Uterus (tissue), 2 donors: ENCODE data around the gene ATG4B.

Experiments used
- POLR2A ChIP-seq, 2 donors: fragments of 450-650 bp; IDR thresholded peaks; one replicate each; pipeline ENCODE4 v1.6.1; 2016; ENCODE audit warnings: antibody characterized with exemption in 2 of 2, mild to moderate bottlenecking in 1 of 2, moderate library complexity in 1 of 2
- TF ChIP-seq, protein P1 (sequence below), 4 experiments: fragments of 200-600 bp in 2 of 4; fragments of 450-650 bp in 2 of 4; sonication (generic) in 2 of 4; IDR thresholded peaks; one replicate each; pipeline ENCODE4 v1.5.1; 2016 to 2019; ENCODE audit warnings: antibody characterized with exemption in 4 of 4, mild to moderate bottlenecking in 2 of 4, moderate library complexity in 1 of 4

DNA sequence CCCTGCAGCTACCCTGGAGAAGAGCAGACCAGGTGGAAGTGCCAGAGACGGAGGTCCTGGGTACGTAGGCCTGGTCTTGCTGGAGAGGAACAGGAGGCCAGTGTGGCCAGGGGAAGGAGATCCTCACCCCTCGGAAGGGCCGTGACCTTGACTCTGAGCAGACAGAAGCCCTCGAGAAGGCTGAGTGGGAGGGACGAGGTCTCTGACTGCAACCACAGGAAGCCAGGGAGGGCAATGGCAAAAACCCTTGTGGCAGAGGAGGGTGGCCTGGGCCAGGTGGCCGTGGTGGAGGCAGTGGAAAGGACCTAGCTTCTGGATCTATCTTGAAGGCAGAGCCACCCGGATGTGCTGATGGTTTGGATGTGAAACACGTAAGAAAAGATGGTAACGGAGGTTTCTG, 28.6 kb upstream of the ATG4B start:
- TF ChIP-seq, protein P1, sequence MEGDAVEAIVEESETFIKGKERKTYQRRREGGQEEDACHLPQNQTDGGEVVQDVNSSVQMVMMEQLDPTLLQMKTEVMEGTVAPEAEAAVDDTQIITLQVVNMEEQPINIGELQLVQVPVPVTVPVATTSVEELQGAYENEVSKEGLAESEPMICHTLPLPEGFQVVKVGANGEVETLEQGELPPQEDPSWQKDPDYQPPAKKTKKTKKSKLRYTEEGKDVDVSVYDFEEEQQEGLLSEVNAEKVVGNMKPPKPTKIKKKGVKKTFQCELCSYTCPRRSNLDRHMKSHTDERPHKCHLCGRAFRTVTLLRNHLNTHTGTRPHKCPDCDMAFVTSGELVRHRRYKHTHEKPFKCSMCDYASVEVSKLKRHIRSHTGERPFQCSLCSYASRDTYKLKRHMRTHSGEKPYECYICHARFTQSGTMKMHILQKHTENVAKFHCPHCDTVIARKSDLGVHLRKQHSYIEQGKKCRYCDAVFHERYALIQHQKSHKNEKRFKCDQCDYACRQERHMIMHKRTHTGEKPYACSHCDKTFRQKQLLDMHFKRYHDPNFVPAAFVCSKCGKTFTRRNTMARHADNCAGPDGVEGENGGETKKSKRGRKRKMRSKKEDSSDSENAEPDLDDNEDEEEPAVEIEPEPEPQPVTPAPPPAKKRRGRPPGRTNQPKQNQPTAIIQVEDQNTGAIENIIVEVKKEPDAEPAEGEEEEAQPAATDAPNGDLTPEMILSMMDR (IDR thresholded peaks at IDR 0.05): no peak
- TF ChIP-seq POLR2A (IDR thresholded peaks at IDR 0.05): no peak
